MM.1S (cell line): ENCODE data around the gene GULP1.

ENCODE experiments used
- DNase-seq: peaks from one replicate; pipeline ENCODE4 v3.0.0-alpha.2; 2015
- H2AFZ ChIP-seq: fragments of 300-600 bp; sonication (generic); 2 replicates; pipeline ENCODE4 v1.6.0; 2016; ENCODE audit warnings: antibody characterized with exemption, low read length
- H3F3A ChIP-seq: fragments of 300-600 bp; sonication (generic); 2 replicates; pipeline ENCODE4 v1.6.1; 2016; ENCODE audit warnings: mild to moderate bottlenecking, antibody characterized with exemption, low read length, moderate library complexity, mixed read lengths; ENCODE audit not compliant: insufficient read depth
- H3K27ac ChIP-seq: fragments of 300-600 bp; sonication (generic); 2 replicates; pipeline ENCODE4 v1.5.1; 2016; ENCODE audit warnings: mild to moderate bottlenecking, low read length
- H3K27me3 ChIP-seq: fragments of 300-600 bp; sonication (generic); replicated peaks from 2 replicates; pipeline ENCODE4 v1.6.0; 2016; ENCODE audit warnings: low read length; ENCODE audit not compliant: insufficient read depth
- H3K36me3 ChIP-seq: fragments of 300-600 bp; sonication (generic); replicated peaks from 2 replicates; pipeline ENCODE4 v1.6.1; 2016; ENCODE audit warnings: mild to moderate bottlenecking, low read length, mixed read lengths; ENCODE audit not compliant: insufficient read depth
- H3K4me1 ChIP-seq: fragments of 300-600 bp; sonication (generic); 2 replicates; pipeline ENCODE4 v1.6.1; 2016; ENCODE audit warnings: low read length, mixed read lengths
- H3K4me2 ChIP-seq: fragments of 300-600 bp; sonication (generic); 2 replicates; pipeline ENCODE4 v1.6.0; 2016; ENCODE audit warnings: low read depth, low read length
- H3K4me3 ChIP-seq: fragments of 300-600 bp; sonication (generic); 2 replicates; pipeline ENCODE4 v1.5.1; 2016; ENCODE audit warnings: low read length, mixed read lengths
- H3K79me2 ChIP-seq: fragments of 300-600 bp; sonication (generic); 2 replicates; pipeline ENCODE4 v1.6.1; 2016; ENCODE audit warnings: mixed run types, low read length, mixed read lengths
- H3K9ac ChIP-seq: fragments of 300-600 bp; sonication (generic); 2 replicates; pipeline ENCODE4 v1.6.1; 2016; ENCODE audit warnings: low read length, mixed read lengths
- H3K9me2 ChIP-seq: fragments of 300-600 bp; sonication (generic); replicated peaks from 2 replicates; pipeline ENCODE4 v1.6.1; 2016; ENCODE audit warnings: mild to moderate bottlenecking, low read length, mixed read lengths; ENCODE audit not compliant: insufficient read depth
- H3K9me3 ChIP-seq: fragments of 300-600 bp; sonication (generic); replicated peaks from 2 replicates; pipeline ENCODE4 v1.6.1; 2016; ENCODE audit warnings: mild to moderate bottlenecking, low read length, mixed read lengths; ENCODE audit not compliant: insufficient read depth
- H4K20me1 ChIP-seq: fragments of 300-600 bp; sonication (generic); 2 replicates; pipeline ENCODE4 v1.6.1; 2016; ENCODE audit warnings: mild to moderate bottlenecking, low read length, moderate library complexity, mixed read lengths; ENCODE audit not compliant: insufficient read depth
- CTCF ChIP-seq: fragments of 300-600 bp; sonication (generic); IDR thresholded peaks from 2 replicates; pipeline ENCODE4 v1.5.1; 2016; ENCODE audit warnings: antibody characterized with exemption, low read length, mixed read lengths
- EZH2 ChIP-seq: fragments of 300-600 bp; sonication (generic); optimal IDR thresholded peaks from 2 replicates; pipeline ENCODE3; 2017; ENCODE audit warnings: low read depth, mild to moderate bottlenecking, antibody characterized with exemption, low read length, mixed read lengths
- EZH2phosphoT487 ChIP-seq: fragments of 300-600 bp; sonication (generic); IDR thresholded peaks from 2 replicates; pipeline ENCODE4 v1.6.1; 2018; ENCODE audit warnings: antibody characterized with exemption, low read length

The GULP1 gene

DNA sequence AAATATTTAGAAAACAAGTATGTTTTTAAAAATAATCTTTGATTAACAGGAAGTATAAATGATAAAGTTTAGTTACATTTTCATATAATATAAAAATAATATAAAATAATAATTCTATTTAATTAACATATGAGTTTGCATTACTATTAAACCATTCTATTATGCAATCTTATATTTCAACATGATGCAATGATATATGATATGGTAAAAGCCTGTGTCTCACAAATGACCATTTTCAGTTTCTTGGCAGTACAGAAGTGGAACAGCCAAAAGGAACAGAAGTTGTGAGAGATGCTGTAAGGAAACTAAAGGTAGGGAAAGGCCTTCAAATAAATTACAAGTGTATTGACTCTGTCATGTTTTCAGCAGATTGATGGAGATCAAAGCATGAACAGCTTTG, 230.8 kb downstream of the GULP1 start:
- no peak for DNase-seq
- Histone ChIP-seq H2AFZ (no peak overlapping the region), H3K79me2 (no peaks in the 10 kb centered on the region), H3K4me1 (no peaks in the 10 kb centered on the region), H3K4me3 (no peak overlapping the region), H3K27ac (no peak overlapping the region), H4K20me1 (no peaks in the 10 kb centered on the region), H3K9ac (no peak overlapping the region), H3K4me2 (no peak overlapping the region), H3K36me3 (no peaks in the 10 kb centered on the region), H3K9me3 (no peaks in the 10 kb centered on the region), H3F3A (no peaks in the 10 kb centered on the region), H3K9me2 (no peaks in the 10 kb centered on the region), H3K27me3 (no peaks in the 10 kb centered on the region)
- TF ChIP-seq CTCF (no peak), EZH2 (no peak), EZH2phosphoT487 (no peak)

- no peak for TF ChIP-seq EZH2
- no peak for TF ChIP-seq EZH2phosphoT487
- no peak for TF ChIP-seq CTCF
- no peak overlapping the region for H3K9ac ChIP-seq
- no peaks in the 10 kb centered on the region for H4K20me1 ChIP-seq
- DNase-seq = no peak
- no peaks in the 10 kb centered on the region for H3K79me2 ChIP-seq
- no peaks in the 10 kb centered on the region for H3F3A ChIP-seq
- no peak overlapping the region for H3K4me3 ChIP-seq
- H3K27ac ChIP-seq = no peak overlapping the region
- no peaks in the 10 kb centered on the region for H3K9me3 ChIP-seq
- no peak overlapping the region for H2AFZ ChIP-seq
- H3K9me2 ChIP-seq = no peaks in the 10 kb centered on the region
- no peak overlapping the region for H3K4me2 ChIP-seq
- H3K4me1 ChIP-seq = no peaks in the 10 kb centered on the region
- no peaks in the 10 kb centered on the region for H3K27me3 ChIP-seq
- no peaks in the 10 kb centered on the region for H3K36me3 ChIP-seq
Observed at GRCh38 chr2:188523919-188524318, 232.2 kb downstream of the GULP1 start.

DNA sequence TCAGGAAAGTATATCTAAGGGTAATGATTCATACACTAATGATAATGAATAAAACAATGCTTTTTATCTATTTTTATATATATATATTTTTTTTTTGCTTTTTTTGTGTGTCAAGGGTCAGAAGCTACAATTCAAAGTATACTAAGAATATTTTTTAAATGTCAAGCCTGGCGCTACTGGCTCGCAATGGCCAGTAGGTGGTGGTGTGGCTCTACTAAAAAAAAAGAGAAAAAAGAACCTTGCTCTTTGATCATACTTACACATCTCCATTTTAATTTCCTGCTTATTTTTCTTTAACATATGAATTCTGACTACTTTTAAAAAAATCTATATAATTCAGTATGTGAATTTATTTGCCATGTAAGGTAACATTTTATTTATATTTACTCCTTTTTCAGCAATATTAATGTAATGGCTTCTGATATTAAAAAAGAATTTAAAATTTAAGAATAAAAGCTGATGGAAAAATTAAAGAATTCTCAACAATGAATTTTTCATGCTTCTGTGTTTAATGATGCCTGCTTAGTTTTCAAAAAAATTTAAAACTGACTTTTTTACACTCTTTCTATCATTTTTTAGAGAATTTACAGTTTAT, 232.9 kb downstream of the GULP1 start:
- no peak overlapping the region for H3K27ac ChIP-seq
- TF ChIP-seq CTCF (peak; percentile 48), EZH2 (no peak), EZH2phosphoT487 (no peak)
- no peak overlapping the region for H3K4me2 ChIP-seq
- no peak overlapping the region for H3K4me3 ChIP-seq
- no peaks in the 10 kb centered on the region for H4K20me1 ChIP-seq
- no peaks in the 10 kb centered on the region for H3K9me2 ChIP-seq
- peak; percentile 46 for DNase-seq
- H3F3A ChIP-seq = no peaks in the 10 kb centered on the region
- no peaks in the 10 kb centered on the region for H3K27me3 ChIP-seq
- H3K9me3 ChIP-seq = no peaks in the 10 kb centered on the region
- no peaks in the 10 kb centered on the region for H3K4me1 ChIP-seq
- no peak overlapping the region for H2AFZ ChIP-seq
- no peak overlapping the region for H3K9ac ChIP-seq
- no peaks in the 10 kb centered on the region for H3K36me3 ChIP-seq
- H3K79me2 ChIP-seq = no peaks in the 10 kb centered on the region
